ENCODE measurements around the gene OIT3.

The OIT3 gene

DNA sequence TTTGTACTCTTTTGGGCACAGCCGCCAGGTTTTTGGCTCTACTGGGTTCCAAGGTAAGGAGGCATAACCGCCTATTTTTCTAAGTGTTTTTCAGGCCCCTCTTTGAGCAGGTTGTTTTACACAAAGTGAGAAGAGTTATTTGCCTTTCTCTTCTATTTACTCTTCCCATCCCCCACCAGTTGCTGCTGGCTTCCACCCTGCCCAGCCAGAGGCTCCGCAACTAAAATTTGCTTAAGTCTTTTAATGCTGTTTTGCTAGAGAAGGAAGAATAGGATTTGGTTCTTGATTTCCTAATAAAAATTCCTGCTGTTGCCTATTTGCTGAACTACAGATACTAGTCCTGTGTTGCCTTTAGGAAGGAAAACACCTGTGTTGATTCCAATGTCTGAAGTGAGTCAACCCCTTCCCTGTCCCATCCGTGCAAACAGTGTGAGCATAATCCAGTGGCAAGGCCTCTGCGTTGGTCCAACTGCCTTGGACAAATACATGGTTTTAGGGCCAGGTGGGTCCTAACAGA is 59.2 kb downstream of the OIT3 start:
- Histone ChIP-seq H3K27me3 (ENCODE audit: insufficient read depth, low read depth, severe bottlenecking) (no peaks in the 10 kb centered on the region), H3K9me3 (ENCODE audit: severe bottlenecking) (no peaks in the 10 kb centered on the region), H3K4me3 (ENCODE audit: low read depth, low read length) (no peak overlapping the region), H3K36me3 (no peaks in the 10 kb centered on the region), H3K27ac (no peak overlapping the region)
- TF ChIP-seq, protein P1, sequence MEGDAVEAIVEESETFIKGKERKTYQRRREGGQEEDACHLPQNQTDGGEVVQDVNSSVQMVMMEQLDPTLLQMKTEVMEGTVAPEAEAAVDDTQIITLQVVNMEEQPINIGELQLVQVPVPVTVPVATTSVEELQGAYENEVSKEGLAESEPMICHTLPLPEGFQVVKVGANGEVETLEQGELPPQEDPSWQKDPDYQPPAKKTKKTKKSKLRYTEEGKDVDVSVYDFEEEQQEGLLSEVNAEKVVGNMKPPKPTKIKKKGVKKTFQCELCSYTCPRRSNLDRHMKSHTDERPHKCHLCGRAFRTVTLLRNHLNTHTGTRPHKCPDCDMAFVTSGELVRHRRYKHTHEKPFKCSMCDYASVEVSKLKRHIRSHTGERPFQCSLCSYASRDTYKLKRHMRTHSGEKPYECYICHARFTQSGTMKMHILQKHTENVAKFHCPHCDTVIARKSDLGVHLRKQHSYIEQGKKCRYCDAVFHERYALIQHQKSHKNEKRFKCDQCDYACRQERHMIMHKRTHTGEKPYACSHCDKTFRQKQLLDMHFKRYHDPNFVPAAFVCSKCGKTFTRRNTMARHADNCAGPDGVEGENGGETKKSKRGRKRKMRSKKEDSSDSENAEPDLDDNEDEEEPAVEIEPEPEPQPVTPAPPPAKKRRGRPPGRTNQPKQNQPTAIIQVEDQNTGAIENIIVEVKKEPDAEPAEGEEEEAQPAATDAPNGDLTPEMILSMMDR (IDR thresholded peaks at IDR 0.05; ENCODE audit: low read depth, low read length) = no peak
- no peak for DNase-seq

DNA sequence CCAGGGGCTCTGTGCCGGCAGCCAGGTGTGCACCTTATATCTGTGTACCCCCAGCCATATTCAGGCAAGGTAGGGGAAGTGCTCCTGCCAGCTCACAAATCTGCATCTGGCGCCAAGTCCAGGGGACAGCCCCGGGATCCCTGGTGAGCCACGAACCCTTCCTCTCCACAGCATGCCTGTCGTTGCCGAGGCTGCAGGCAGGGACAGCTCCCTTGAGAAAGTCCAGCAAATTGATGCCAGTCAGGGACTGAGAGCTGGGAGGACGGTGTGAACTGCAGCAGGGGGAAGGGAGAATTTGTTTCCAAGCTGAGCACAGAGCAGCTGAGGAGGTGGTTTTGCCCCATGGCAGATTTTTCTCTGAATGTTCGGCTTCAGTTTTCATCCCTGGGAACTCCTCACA is 60.1 kb downstream of the OIT3 start:
- TF ChIP-seq, protein P1 (IDR thresholded peaks at IDR 0.05; ENCODE audit: low read depth, low read length) = no peak
- Histone ChIP-seq H3K27me3 (ENCODE audit: insufficient read depth, low read depth, severe bottlenecking) (no peaks in the 10 kb centered on the region), H3K4me3 (ENCODE audit: low read depth, low read length) (no peak overlapping the region), H3K9me3 (ENCODE audit: severe bottlenecking) (no peaks in the 10 kb centered on the region), H3K36me3 (no peaks in the 10 kb centered on the region), H3K27ac (no peak overlapping the region)
- no peak for DNase-seq

DNA sequence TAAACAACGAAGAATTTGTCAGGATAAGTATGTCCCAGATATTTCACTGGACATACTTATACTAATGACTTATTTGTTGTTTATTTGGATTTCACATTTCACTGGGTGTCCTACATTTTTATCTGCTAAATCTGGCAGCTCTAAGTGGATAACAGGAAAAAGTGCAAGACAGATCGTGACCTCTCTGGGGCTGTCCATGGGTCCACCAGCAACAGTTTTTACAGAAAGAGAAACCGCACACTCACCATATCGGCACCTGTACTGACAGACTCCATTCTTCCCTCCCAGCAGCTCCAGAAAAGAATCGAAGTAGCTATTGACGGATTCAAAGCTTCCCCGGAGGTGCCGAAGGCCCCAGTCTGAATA is 60.7 kb downstream of the OIT3 start:
- TF ChIP-seq, protein P1 (IDR thresholded peaks at IDR 0.05; ENCODE audit: low read depth, low read length) = no peak
- DNase-seq = no peak
- no peaks in the 10 kb centered on the region for H3K9me3 ChIP-seq (ENCODE audit: severe bottlenecking)
- H3K36me3 ChIP-seq = no peaks in the 10 kb centered on the region
- H3K4me3 ChIP-seq (ENCODE audit: low read depth, low read length) = no peak overlapping the region
- H3K27me3 ChIP-seq (ENCODE audit: insufficient read depth, low read depth, severe bottlenecking) = no peaks in the 10 kb centered on the region
- H3K27ac ChIP-seq = no peak overlapping the region

DNA sequence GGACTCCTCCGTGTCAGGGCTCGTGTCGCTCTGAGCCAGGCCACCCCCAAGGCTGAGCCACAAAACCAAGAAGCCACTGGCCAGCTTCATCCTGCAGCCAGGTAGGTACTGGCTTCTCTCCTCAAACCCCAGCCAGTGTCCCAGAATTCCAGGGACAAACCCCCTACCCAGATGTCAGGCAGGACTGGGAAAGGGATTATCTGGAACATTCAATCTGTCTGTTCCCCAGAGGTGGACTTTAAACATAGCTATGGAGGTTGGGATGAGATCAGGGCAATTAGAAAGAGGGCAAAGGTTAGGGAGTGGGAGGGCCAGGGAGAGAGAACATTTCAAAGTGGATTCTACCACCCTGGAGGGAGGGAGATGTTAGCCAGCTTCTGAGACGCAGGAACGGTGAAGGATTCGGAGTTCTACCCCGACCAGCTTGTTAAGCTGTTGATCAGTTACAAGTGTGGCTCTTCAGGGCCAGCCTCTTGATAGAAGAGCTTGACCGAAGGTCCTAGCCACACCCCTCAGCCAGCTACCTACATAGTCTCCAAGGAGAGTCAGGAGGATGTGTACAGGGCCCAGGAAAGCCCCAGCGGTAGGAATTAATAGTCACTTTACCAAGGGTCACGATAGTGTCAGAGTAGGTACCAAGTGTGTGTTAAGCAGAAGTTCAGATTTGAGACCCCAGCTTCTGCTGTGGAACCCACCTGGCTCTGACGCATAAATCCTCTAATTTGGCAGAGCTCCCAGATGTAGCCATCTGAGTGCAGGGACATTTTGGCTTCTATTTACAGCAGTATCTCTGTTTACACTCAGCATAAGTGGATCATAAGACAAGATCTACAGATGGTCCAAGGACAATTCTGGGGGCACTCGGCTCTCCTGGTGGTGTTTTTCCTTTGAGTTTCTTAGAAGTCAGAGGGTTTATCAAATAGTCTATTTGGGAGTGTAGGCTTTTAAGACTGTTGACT is 61.3 kb downstream of the OIT3 start, which contains the start of gene PLA2G12B:
Gene PLA2G12B, minus strand, starts transcription at position 211 of the 959 bp plus-strand sequence. Its CDS starts 121 bp downstream, at position 90.
- TF ChIP-seq, protein P1 (IDR thresholded peaks at IDR 0.05; ENCODE audit: low read depth, low read length) = no peak
- no peaks in the 10 kb centered on the region for H3K9me3 ChIP-seq (ENCODE audit: severe bottlenecking)
- H3K36me3 ChIP-seq = no peaks in the 10 kb centered on the region
- H3K27ac ChIP-seq = no peak within 1 kb of the TSS
- H3K27me3 ChIP-seq (ENCODE audit: insufficient read depth, low read depth, severe bottlenecking) = no peaks in the 10 kb centered on the region
- H3K4me3 ChIP-seq (ENCODE audit: low read depth, low read length) = no peak within 1 kb of the TSS
- DNase-seq = no peak

- H3K9me3 ChIP-seq (ENCODE audit: severe bottlenecking) = no peaks in the 10 kb centered on the region
- no peaks in the 10 kb centered on the region for H3K36me3 ChIP-seq
- TF ChIP-seq, protein P1 (IDR thresholded peaks at IDR 0.05; ENCODE audit: low read depth, low read length) = no peak
- no peak for DNase-seq
- no peak overlapping the region for H3K4me3 ChIP-seq (ENCODE audit: low read depth, low read length)
- no peak overlapping the region for H3K27ac ChIP-seq
- H3K27me3 ChIP-seq (ENCODE audit: insufficient read depth, low read depth, severe bottlenecking) = no peaks in the 10 kb centered on the region
Observed at GRCh38 chr10:72956001-72956400, 62.5 kb downstream of the OIT3 start.

Measured in WERI-Rb-1 (cell line).